CD4-positive, alpha-beta T cell treated with Interleukin-4 for 1 hour (primary cell): ENCODE results near the gene SIRT5.

Experiments
- DNase-seq, 2 donors: peaks; one replicate each; pipeline ENCODE4 v3.0.0-alpha.2; 2020 to 2022

Gene SIRT5

DNA sequence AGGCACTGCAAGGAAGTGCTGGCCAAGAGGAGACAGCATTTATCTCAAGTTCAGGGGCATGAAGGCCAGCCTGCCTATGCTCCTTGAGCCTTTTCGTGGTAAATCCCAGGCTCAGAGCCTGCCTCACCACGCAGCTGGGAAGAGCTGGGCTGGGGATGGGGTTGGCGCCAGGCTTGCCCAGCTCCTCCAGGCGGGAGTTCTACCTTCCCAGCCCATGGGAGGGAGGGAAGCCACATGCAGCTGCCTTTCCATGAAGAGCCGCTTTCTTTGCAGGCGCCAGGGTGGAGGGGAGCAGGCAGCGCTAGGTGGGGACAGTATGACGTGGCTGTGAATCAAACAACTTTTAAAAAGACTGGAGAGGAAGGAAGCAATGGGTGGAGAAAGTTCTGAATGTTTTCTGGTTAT lies 19.5 kb upstream of the SIRT5 start:
- DNase-seq = no peak

DNA sequence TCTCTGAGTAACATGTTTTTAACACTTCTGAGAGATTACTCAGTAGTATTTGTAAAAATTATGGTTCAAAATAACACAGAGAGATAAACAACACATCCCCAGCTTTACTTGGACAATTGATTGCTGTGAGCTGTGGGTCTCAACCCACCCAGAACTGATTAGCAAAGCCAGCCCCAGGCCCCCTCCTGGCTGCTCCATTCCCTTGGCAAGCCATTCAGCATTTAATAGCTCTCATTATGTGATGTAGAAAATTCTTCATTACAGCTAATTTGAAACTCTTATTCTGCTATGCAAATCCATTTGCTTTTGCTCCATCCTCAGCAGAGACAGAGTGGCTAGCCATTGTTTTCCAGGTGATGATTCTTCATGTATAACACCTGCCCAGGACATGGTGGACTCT lies 16.6 kb upstream of the SIRT5 start:
- DNase-seq = no peak

DNA sequence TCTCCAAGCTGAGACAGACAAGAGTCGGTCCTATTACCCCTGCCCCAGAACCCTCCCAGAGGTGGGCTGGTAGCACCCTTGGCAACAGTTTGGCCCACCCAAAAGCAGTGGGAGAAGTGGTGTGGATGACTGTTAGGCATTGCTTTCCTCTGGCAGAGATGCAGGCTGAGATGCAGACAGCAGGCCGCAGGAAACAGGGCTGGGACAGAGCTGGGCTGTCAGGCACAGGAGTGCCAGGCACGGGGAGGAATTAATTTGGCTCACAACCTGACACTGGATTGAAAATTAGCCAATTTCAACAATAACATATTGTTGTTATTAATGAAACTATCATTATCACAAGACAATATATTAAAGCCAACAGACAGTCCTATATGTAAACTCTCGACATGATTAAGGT lies 15.7 kb upstream of the SIRT5 start:
- no peak for DNase-seq

GRCh38 chr6:13559251-13559650 lies 15.2 kb upstream of the SIRT5 start:
- no peak for DNase-seq

- no peak for DNase-seq
Measured at GRCh38 chr6:13559968-13560650, 14.3 kb upstream of the SIRT5 start.

- DNase-seq = no peak
Measured at GRCh38 chr6:13560651-13561044, 13.8 kb upstream of the SIRT5 start.

DNA sequence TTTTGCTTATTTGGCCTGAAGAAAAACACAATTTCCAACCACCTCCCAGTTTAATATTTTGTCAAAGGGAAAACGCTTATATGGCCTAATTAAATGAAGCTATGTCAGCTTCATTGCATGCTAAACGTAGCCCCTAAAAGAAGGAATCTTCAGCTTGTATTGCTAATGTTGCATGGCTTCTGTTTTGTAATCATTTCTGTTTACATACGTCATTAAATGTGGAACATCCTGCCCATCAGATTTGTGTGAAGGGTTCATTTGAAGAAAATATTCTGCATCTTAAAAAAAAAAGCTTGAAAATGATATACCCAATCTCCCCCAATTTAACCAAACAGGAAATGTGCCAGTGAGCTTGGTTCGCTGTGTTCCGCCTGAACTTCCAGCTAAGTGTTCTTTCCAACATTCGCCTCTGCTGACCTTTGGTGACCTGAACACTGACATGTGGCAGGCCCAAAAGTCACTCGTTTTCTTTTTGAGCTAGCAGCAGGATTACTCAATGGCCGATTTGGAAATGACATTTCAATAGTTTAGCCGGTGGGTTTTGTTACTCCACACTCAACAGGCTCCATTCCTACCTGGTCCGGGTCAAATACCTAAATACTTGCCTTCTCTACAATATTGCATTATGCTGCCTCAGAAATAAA lies 12.7 kb upstream of the SIRT5 start:
- peak in 1 of 2 donors; percentile 34 for DNase-seq

DNA sequence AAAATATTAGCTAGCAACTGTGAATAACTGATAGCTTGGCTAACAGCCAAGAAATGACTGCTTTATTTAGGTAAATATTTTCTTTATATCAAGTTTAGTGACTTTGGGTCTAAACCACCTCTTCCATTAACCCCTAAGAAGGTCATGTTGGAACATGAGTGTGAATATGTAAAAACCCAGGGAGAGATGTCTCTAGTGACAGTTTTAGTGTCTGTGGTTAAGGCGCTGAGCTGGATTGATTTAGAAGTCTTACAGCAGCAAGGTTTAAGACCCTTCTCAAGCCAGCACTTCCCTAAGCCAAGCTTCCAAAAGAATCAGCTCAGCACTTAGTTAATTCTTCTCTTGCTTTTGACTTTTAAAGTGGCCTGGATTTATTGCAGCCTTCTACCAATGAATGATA lies 11.4 kb upstream of the SIRT5 start:
- no peak for DNase-seq

- no peak for DNase-seq
Measured at GRCh38 chr6:13565921-13566320, 8.5 kb upstream of the SIRT5 start.

DNA sequence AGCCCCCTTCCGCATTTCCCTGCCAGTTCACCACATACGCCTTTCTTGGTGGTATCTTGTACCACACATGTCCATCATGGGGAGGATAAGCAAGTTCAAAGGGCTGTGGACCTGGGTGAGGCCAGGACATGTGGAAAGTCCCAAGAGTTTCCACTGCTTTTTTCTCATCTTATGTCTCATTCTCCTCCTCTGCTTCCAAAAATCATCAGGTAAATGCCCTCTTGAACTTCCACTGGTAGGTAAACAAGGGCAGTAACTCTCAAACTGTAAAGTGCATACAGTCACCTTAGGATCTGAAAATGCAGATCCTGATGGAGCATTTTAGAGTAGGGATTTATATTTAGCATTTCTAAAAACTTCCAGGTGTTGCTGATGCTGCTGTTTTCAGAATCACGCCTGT lies 7.9 kb upstream of the SIRT5 start:
- no peak for DNase-seq

DNA sequence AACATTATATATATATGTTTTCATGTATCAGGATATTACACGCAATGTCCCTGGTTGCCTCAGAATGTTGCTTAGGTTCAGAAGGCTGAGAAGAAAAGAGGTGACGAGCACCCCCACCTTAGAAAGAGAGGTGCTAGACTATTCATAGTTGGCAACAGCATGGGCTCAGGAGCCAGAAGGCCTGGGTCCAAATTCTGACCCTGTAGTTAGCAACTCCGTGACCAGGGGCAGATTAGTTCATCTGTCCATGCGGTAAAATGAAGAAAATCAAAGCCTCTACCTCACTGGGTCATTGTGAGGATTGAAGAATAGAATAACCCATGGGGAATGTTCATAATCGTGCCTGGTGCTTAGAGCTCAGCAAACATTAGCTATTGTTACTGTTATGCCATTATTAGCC lies 5.4 kb upstream of the SIRT5 start:
- DNase-seq = no peak

DNA sequence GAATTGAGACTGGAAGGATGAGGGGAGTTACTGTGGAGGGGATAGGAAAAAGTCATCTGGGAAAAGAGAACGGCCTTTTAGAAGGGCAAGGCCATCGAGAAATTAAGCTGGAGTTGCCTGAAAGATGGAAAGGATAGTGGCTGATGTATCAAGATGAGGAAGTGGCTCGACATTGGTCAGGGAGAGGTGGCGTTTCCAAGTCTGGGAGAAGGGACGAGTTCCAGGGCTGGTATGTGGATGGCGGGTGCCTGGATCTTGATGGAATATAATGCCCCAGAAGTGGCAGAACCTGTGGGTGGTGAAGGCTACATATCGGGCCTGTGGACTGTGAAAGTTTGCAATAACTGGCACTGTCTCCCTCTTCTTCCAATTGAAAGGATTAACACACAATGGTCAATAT lies 2.2 kb upstream of the SIRT5 start:
- DNase-seq = no peak

GRCh38 chr6:13572951-13573654 lies 1.3 kb upstream of the SIRT5 start:
- DNase-seq = no peak

GRCh38 chr6:13573669-13574110 lies 711 bp upstream of the SIRT5 start:
- peak in 1 of 2 donors; percentile 30 for DNase-seq

- DNase-seq = peak; percentile 94 to 95
Measured at GRCh38 chr6:13574149-13574570, 241 bp upstream of the SIRT5 start.

DNA sequence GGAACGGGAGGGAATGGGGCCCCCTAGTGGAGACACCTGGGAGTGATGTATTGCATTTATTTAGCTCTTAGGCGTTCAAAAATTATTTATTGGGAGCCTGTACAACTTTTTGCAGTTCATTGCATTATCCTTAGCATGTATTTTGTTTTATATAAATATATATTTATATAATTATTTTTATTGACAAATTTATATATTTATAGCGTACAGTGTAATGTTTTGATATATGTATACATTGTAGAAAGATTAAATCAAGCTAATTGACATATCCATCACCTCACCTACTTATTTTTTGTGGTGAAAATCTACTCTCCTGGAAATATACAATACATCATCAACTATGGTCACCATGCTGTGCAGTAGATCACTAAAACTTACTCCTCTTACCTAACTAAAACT lies 975 bp downstream of the SIRT5 start:
- DNase-seq = no peak

DNA sequence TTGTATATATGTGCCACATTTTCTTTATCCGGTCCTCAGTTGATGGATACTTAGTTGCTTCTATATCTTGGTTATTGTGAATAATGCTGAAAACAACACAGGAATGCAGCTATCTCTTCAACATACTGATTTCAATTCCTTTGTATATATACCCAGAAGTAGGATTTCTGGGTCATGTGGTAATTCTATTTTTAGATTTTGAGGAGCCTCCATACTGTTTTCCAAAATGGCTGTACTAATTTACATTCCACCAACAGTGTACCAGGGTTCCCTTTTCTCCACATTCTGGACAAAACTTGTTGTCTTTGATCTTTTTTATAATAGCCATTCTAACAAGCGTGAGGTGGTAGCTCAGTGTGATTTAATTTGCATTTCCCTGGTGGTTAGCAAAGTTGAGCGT lies 1.6 kb downstream of the SIRT5 start:
- DNase-seq = no peak

- no peak for DNase-seq
Measured at GRCh38 chr6:13577926-13578325, 3.5 kb downstream of the SIRT5 start.

DNA sequence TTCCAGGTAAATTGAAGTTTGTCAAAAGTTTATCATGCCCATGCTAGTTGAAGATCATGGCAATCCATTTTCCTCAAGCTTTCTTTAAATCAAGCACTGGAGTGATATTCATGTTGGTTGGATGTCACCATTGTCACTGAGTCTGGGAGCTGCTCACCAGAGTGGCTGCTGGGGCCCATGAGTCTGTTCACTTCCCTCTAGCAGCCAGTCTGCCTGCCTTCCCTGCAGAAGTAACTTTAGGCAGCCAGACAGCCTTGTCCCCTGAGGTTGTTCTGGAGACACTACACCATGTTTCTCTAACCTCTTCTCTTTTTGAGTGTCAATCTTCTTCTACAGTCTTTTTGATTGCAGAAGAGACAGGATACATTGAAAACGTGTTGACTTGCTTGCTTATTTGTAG lies 5.5 kb downstream of the SIRT5 start:
- DNase-seq = no peak

DNA sequence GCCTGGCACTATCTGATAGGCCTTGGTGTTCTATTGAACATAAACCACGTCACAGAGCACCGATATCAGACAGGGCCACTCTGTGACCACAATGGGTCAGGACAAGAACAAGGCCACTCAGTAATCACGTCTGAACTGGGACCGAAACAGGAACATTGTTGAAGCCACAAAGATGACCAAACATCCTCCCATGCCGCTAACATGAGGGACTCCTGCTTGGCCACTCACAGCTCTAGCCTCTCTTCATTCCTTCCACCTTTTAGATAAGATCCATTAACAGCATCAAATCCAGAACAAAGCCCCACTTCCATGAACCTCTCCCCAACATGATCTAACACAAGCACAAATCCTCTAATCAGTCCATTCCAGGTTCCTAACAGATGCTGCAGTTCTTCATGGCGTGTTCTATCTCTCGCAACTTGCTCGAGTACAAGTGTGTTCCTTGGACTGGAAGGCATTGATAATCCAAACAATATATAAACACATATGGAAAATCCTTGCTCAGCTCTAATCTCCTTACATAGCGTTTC lies 7.4 kb downstream of the SIRT5 start:
- no peak for DNase-seq

DNA sequence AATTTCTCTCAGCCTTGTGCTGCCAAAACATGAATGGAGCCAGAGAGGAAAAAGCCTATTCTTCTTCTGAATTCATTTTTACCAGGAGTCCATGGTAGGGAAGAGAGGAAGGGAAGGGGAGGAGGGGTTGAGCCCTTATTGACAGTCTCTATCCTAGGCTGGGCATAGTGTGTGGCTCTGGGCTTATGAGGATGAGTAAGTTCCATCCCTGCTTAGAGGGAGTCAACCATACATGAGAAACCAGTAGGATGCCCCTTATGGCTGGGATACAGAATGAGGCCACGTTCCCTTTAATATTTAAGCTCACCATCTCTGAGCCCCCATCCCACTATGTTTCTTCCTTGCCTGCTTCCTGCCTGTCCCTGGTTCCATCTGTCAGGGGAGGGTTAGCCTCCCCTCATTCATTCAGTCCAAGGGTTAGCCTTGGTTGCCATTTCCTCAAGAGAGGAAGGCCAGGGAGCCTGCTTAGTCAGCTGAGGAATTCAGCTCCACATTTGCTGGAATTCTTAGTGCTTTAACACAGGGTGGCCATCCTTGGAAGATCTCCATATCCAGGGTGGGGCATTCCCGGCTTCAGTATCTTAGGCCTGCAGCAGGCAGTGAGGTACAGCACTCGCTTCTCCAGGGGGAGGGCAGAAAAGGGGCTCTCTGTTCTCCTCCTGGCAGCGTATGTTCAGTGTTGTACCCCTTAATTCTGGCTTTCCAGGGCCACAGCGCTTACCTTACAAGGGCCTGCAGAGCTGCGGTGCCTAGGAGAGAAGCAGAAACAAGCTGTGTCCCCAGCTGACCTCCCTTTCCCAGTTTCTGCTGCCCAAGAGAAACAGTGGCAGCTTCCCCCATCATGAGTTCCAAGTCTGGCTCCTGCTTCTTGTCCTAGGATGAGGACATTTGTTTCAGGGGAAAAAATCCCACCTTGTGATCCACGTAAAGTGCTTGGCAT lies 12.5 kb downstream of the SIRT5 start:
- DNase-seq = no peak

DNA sequence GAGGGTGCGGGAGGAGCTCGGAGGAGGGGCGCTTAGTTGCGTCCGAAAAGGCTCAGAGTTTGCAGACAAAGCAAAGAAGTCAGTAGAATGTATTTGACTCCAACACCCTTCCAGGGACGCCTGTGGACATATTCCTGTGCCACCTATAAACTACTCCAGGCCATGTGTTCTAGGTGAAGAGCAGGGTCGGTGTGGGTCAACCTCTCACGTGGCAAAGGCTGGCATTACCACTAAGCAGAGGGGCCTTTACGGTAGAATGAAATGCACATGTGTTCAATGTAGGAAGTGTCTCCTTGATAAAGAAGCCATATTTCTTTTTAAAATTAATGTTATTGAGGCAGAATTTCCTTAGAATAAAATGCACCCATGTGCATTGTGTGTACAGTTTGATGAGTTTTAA lies 15.4 kb downstream of the SIRT5 start:
- DNase-seq = no peak
